CD14-positive monocyte (primary cell): ENCODE data around the gene KMT2E. TPM values are rescaled to one million over a fixed set of nuclear protein-coding genes. Genes with fewer than 3 reads are reported as not detected.

ENCODE experiments used
- DNase-seq, 3 donors: peaks; one replicate each; pipeline ENCODE4 v3.0.0-alpha.2; 2011 to 2022
- H2AFZ ChIP-seq: 2 replicates; pipeline ENCODE4 v1.6.0; 2012; ENCODE audit warnings: mild to moderate bottlenecking, low read depth, low read length, inconsistent platforms; ENCODE audit not compliant: insufficient read depth, poor library complexity, severe bottlenecking
- H3K27ac ChIP-seq, 2 donors: 1 replicate in 1 of 2; 2 replicates in 1 of 2; pipeline ENCODE4 v1.5.1; 2012 to 2013; ENCODE audit warnings: low read length in 2 of 2, control low read depth in 1 of 2, inconsistent platforms in 1 of 2, low read depth in 1 of 2, mild to moderate bottlenecking in 1 of 2
- H3K27me3 ChIP-seq, 2 donors: one replicate each; pipeline versions ENCODE4 v1.6.0 to v1.6.1; 2011 to 2013; ENCODE audit warnings: low read length in 2 of 2; ENCODE audit not compliant: control insufficient read depth in 2 of 2, insufficient read depth in 2 of 2
- H3K36me3 ChIP-seq, 2 donors: replicated peaks in 1 of 2; 1 replicate in 1 of 2; 2 replicates in 1 of 2; pipeline versions ENCODE4 v1.5.1 to v1.6.1; 2012 to 2013; ENCODE audit warnings: low read length in 2 of 2, control low read depth in 1 of 2, inconsistent platforms in 1 of 2, mild to moderate bottlenecking in 1 of 2; ENCODE audit not compliant: insufficient read depth in 2 of 2, control insufficient read depth in 1 of 2
- H3K4me1 ChIP-seq, 2 donors: 1 replicate in 1 of 2; 2 replicates in 1 of 2; pipeline versions ENCODE4 v1.5.1 to v1.6.1; 2012 to 2013; ENCODE audit warnings: low read length in 2 of 2, control low read depth in 1 of 2, inconsistent platforms in 1 of 2, mild to moderate bottlenecking in 1 of 2, moderate library complexity in 1 of 2; ENCODE audit not compliant: insufficient read depth in 2 of 2, control insufficient read depth in 1 of 2
- H3K4me2 ChIP-seq: replicated peaks from 2 replicates; pipeline ENCODE3; 2012; ENCODE audit warnings: low read length, moderate library complexity, mild to moderate bottlenecking; ENCODE audit not compliant: poor library complexity, severe bottlenecking; ENCODE audit errors: extremely low read depth
- H3K4me3 ChIP-seq, 3 experiments: fragments of 200-600 bp in 1 of 3; sonication (generic) in 1 of 3; replicated peaks in 1 of 3; 1 replicate in 2 of 3; 2 replicates in 1 of 3; pipeline ENCODE4 v1.5.1; 2011 to 2013; ENCODE audit warnings: low read length in 3 of 3, mild to moderate bottlenecking in 3 of 3, control low read depth in 2 of 3, low read depth in 2 of 3, inconsistent platforms in 1 of 3, moderate library complexity in 1 of 3
- H3K79me2 ChIP-seq: 2 replicates; pipeline ENCODE4 v1.6.0; 2012; ENCODE audit warnings: mild to moderate bottlenecking, control low read depth, inconsistent platforms, low read length, moderate library complexity; ENCODE audit not compliant: insufficient read depth
- H3K9ac ChIP-seq: 2 replicates; pipeline ENCODE4 v1.6.0; 2017; ENCODE audit warnings: low read length, mild to moderate bottlenecking; ENCODE audit not compliant: insufficient read depth, poor library complexity, severe bottlenecking
- H3K9me3 ChIP-seq, 2 donors: replicated peaks in 1 of 2; 1 replicate in 1 of 2; 2 replicates in 1 of 2; pipeline versions ENCODE4 v1.5.1 to v1.6.1; 2012 to 2013; ENCODE audit warnings: low read length in 2 of 2, control low read depth in 1 of 2; ENCODE audit not compliant: control insufficient read depth in 1 of 2, insufficient read depth in 1 of 2
- H4K20me1 ChIP-seq: 2 replicates; pipeline ENCODE4 v1.6.0; 2012; ENCODE audit warnings: mild to moderate bottlenecking, low read length, control low read depth, moderate library complexity; ENCODE audit not compliant: insufficient read depth
- H3K27ac Mint-ChIP-seq, 7 donors: one replicate each; pipeline ENCODE4 v1.8.0; 2020; ENCODE audit warnings: mild to moderate bottlenecking in 7 of 7, mixed read lengths in 7 of 7, moderate library complexity in 6 of 7, inconsistent platforms in 2 of 7
- H3K27me3 Mint-ChIP-seq, 3 donors: one replicate each; pipeline ENCODE4 v1.8.0; 2021 to 2022; ENCODE audit warnings: low read depth in 3 of 3, mild to moderate bottlenecking in 3 of 3, mixed read lengths in 3 of 3, moderate library complexity in 3 of 3, inconsistent platforms in 1 of 3
- H3K36me3 Mint-ChIP-seq, 2 donors: one replicate each; pipeline ENCODE4 v1.8.0; 2020; ENCODE audit warnings: mixed read lengths in 2 of 2, inconsistent platforms in 1 of 2, mild to moderate bottlenecking in 1 of 2
- H3K4me1 Mint-ChIP-seq: one replicate; pipeline ENCODE4 v1.8.0; 2020; ENCODE audit warnings: mild to moderate bottlenecking, mixed read lengths
- H3K4me3 Mint-ChIP-seq, 2 donors: one replicate each; pipeline ENCODE4 v1.8.0; 2020; ENCODE audit warnings: mild to moderate bottlenecking in 2 of 2, mixed read lengths in 2 of 2, moderate library complexity in 1 of 2
- H3K9me3 Mint-ChIP-seq, 7 donors: one replicate each; pipeline ENCODE4 v1.8.0; 2020 to 2022; ENCODE audit warnings: mixed read lengths in 7 of 7, mild to moderate bottlenecking in 6 of 7, moderate library complexity in 6 of 7, inconsistent platforms in 2 of 7
- CTCF ChIP-seq: fragments of 200-600 bp; IDR thresholded peaks from one replicate; pipeline ENCODE4 v1.8.0; 2022; ENCODE audit warnings: antibody characterized with exemption, mild to moderate bottlenecking
- WGBS: methylation state at CpG from one replicate; pipeline ENCODE4 v1.1.5; 2013; ENCODE audit warnings: missing lambda C conversion rate; ENCODE audit not compliant: insufficient coverage; 5-methylcytosine and 5-hydroxymethylcytosine counted together
- intact Hi-C, 2 donors: fragments of 100-400 bp; cut with micrococcal nuclease; formaldehyde crosslinking; loops; one replicate each; pipeline versions ENCODE4 v1.15.0 to v1.15.1; 2023
- polyA plus RNA-seq, 3 donors: library from polyadenylated mRNA; depleted of rRNA in 1 of 3; unstranded in 2 of 3; stranded (reverse) in 1 of 3; fragments of 300-500 nt in 2 of 3; fragments of >200 nt in 1 of 3; fragmentation: Illumina TruSeq in 2 of 3; gene quantifications; 1 replicate in 2 of 3; 2 replicates in 1 of 3; pipeline ENCODE4 v1.2.3, GENCODE V29; 2012 to 2021

The KMT2E gene
- polyA plus RNA-seq, 3 donors = 21.5 to 58.0 (median 33.1) TPM

- H3K36me3 Mint-ChIP-seq = peaks cover 46 to 71% of the 10 kb centered on the region in 2 donors
- intact Hi-C loops = no loop called here
- H3K4me3 ChIP-seq = no peak overlapping the region
- peaks cover 0 to 4% (median 0%) of the 10 kb centered on the region in 3 donors for H3K27me3 Mint-ChIP-seq
- no peaks in the 10 kb centered on the region for H3K4me1 Mint-ChIP-seq
- WGBS = 98% methylated on average over 4 of the region's 5 CpGs
- peaks cover 40 to 94% of the 10 kb centered on the region in 2 donors for H3K36me3 ChIP-seq
- no peak overlapping the region for H3K9ac ChIP-seq
- peaks cover 31% of the 10 kb centered on the region for H4K20me1 ChIP-seq
- H3K27ac ChIP-seq = no peak overlapping the region
- H2AFZ ChIP-seq = no peak overlapping the region
- H3K27me3 ChIP-seq = no peaks in the 10 kb centered on the region
- H3K79me2 ChIP-seq = no peaks in the 10 kb centered on the region
- H3K4me2 ChIP-seq = no peak overlapping the region
- DNase-seq = no peak
- peak overlapping the region in 1 of 7 donors; percentile 66 for H3K27ac Mint-ChIP-seq
- H3K4me3 Mint-ChIP-seq = no peak overlapping the region
- H3K9me3 Mint-ChIP-seq = no peaks in the 10 kb centered on the region
- no peaks in the 10 kb centered on the region for H3K4me1 ChIP-seq
- H3K9me3 ChIP-seq = no peaks in the 10 kb centered on the region
- no peak for TF ChIP-seq CTCF
Observed at GRCh38 chr7:105132335-105132734, 118.3 kb downstream of the KMT2E start.

GRCh38 chr7:105132835-105133234 is 118.8 kb downstream of the KMT2E start:
- Histone ChIP-seq H3K4me1 (no peaks in the 10 kb centered on the region), H3K27ac (no peak overlapping the region), H3K9me3 (no peaks in the 10 kb centered on the region), H3K79me2 (no peaks in the 10 kb centered on the region), H3K4me3 (no peak overlapping the region), H3K27me3 (no peaks in the 10 kb centered on the region), H3K36me3 (peaks cover 45 to 94% of the 10 kb centered on the region in 2 donors), H3K9ac (no peak overlapping the region), H3K4me2 (no peak overlapping the region), H4K20me1 (peaks cover 36% of the 10 kb centered on the region), H2AFZ (no peak overlapping the region)
- H3K9me3 Mint-ChIP-seq = no peaks in the 10 kb centered on the region
- 96% methylated on average over 10 of the region's 10 CpGs for WGBS
- H3K4me1 Mint-ChIP-seq = no peaks in the 10 kb centered on the region
- no peak for DNase-seq
- intact Hi-C loops = no loop called here
- peaks cover 0 to 4% (median 0%) of the 10 kb centered on the region in 3 donors for H3K27me3 Mint-ChIP-seq
- peaks cover 51 to 74% of the 10 kb centered on the region in 2 donors for H3K36me3 Mint-ChIP-seq
- H3K4me3 Mint-ChIP-seq = no peak overlapping the region
- TF ChIP-seq CTCF = no peak
- H3K27ac Mint-ChIP-seq = no peak overlapping the region
